Uterus (tissue), 2 donors: ENCODE results near the gene GPR162.

Experiments used
- POLR2A ChIP-seq, 2 donors: fragments of 450-650 bp; IDR thresholded peaks; one replicate each; pipeline ENCODE4 v1.6.1; 2016; ENCODE audit warnings: antibody characterized with exemption in 2 of 2, mild to moderate bottlenecking in 1 of 2, moderate library complexity in 1 of 2
- TF ChIP-seq, protein P1 (sequence below), 4 experiments: fragments of 200-600 bp in 2 of 4; fragments of 450-650 bp in 2 of 4; sonication (generic) in 2 of 4; IDR thresholded peaks; one replicate each; pipeline ENCODE4 v1.5.1; 2016 to 2019; ENCODE audit warnings: antibody characterized with exemption in 4 of 4, mild to moderate bottlenecking in 2 of 4, moderate library complexity in 1 of 4

GRCh38 chr12:6795088-6795487 is 26.5 kb upstream of the GPR162 start:
- TF ChIP-seq, protein P1, sequence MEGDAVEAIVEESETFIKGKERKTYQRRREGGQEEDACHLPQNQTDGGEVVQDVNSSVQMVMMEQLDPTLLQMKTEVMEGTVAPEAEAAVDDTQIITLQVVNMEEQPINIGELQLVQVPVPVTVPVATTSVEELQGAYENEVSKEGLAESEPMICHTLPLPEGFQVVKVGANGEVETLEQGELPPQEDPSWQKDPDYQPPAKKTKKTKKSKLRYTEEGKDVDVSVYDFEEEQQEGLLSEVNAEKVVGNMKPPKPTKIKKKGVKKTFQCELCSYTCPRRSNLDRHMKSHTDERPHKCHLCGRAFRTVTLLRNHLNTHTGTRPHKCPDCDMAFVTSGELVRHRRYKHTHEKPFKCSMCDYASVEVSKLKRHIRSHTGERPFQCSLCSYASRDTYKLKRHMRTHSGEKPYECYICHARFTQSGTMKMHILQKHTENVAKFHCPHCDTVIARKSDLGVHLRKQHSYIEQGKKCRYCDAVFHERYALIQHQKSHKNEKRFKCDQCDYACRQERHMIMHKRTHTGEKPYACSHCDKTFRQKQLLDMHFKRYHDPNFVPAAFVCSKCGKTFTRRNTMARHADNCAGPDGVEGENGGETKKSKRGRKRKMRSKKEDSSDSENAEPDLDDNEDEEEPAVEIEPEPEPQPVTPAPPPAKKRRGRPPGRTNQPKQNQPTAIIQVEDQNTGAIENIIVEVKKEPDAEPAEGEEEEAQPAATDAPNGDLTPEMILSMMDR (IDR thresholded peaks at IDR 0.05), result no peak
- TF ChIP-seq POLR2A (IDR thresholded peaks at IDR 0.05), result no peak
